ENCODE results near the gene SLC4A7.
"Not testable (repeated sequence)": the region's sequence is repeated elsewhere in the genome, so short reads cannot be mapped to it uniquely, and the experiment has no call there.

SLC4A7 gene

DNA sequence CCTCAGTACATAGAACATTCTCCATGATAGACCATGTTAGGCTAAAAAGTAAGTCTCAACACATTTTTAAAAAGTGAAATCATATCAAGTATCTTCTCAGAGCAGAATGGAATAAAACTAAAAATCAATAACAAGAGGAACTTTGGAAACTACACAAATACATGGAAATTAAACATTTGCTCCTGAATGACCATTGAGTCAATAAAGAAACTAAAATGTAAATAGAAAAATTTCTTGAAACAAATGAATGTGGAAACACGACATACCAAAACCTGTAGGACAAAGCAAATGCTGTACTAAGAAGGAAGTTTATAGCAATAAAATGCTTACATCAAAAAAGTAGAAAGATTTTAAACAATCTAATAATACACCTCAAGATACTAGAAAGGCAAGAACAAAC is 148.6 kb downstream of the SLC4A7 start:
- H3K4me3 Mint-ChIP-seq = no peak overlapping the region

DNA sequence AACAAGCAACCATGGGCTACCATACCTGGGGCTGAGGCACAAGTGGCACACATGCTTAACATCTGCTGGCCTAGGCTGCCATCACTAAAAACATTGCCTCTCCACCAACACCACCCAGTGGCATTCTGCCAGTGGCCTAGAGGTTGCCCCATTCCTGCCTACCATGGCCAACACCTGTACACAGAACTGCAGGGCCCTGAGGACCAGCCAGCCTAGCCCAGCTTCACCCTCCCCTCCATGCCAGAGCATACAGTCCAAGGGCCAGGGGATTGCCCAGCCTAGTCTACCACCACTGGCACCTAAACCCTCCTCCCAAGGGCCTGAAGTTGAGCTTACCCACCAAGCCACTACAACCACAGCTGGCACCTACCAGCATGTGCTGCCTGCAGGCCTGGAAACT is 150.3 kb downstream of the SLC4A7 start:
- Mint-ChIP-seq H3K27me3 (peaks cover 5 to 10% of the 10 kb centered on the region in 2 donors), H3K9me3 (no peaks in the 10 kb centered on the region), H3K4me3 (no peak overlapping the region), H3K36me3 (ENCODE audit: insufficient read depth) (no peaks in the 10 kb centered on the region), H3K4me1 (ENCODE audit: low read depth in 2 of 2) (no peaks in the 10 kb centered on the region), H3K27ac (no peak overlapping the region)
- ATAC-seq (replicated peaks) = no peak
- no peak for DNase-seq

More for the DNA sequence above, 148.6 kb downstream of the SLC4A7 start:
- H3K9me3 Mint-ChIP-seq = no peaks in the 10 kb centered on the region
- ATAC-seq (replicated peaks) = no peak
- no peak overlapping the region for H3K27ac Mint-ChIP-seq
- no peak for DNase-seq
- H3K27me3 Mint-ChIP-seq = peaks cover 5 to 10% of the 10 kb centered on the region in 2 donors
- no peaks in the 10 kb centered on the region for H3K4me1 Mint-ChIP-seq (ENCODE audit: low read depth in 2 of 2)
- H3K36me3 Mint-ChIP-seq (ENCODE audit: insufficient read depth) = no peaks in the 10 kb centered on the region

GRCh38 chr3:27328982-27329762 is 155.0 kb downstream of the SLC4A7 start:
- ATAC-seq (replicated peaks); H3K36me3 Mint-ChIP-seq (ENCODE audit: insufficient read depth); H3K4me1 Mint-ChIP-seq (ENCODE audit: low read depth in 2 of 2); H3K27me3 Mint-ChIP-seq; H3K4me3 Mint-ChIP-seq; H3K27ac Mint-ChIP-seq; DNase-seq; H3K9me3 Mint-ChIP-seq: not testable (repeated sequence)

GRCh38 chr3:27326629-27327545 is 157.3 kb downstream of the SLC4A7 start:
- ATAC-seq (replicated peaks) (no peak), DNase-seq (no peak)
- H3K27me3 Mint-ChIP-seq = no peaks in the 10 kb centered on the region
- no peaks in the 10 kb centered on the region for H3K36me3 Mint-ChIP-seq (ENCODE audit: insufficient read depth)
- H3K9me3 Mint-ChIP-seq = no peaks in the 10 kb centered on the region
- no peak overlapping the region for H3K27ac Mint-ChIP-seq
- H3K4me3 Mint-ChIP-seq = no peak overlapping the region
- no peaks in the 10 kb centered on the region for H3K4me1 Mint-ChIP-seq (ENCODE audit: low read depth in 2 of 2)

- H3K27ac Mint-ChIP-seq = no peak overlapping the region
- no peak overlapping the region for H3K4me3 Mint-ChIP-seq
- no peak for ATAC-seq (replicated peaks)
- no peak for DNase-seq
- H3K36me3 Mint-ChIP-seq (ENCODE audit: insufficient read depth) = no peaks in the 10 kb centered on the region
- H3K4me1 Mint-ChIP-seq (ENCODE audit: low read depth in 2 of 2) = no peaks in the 10 kb centered on the region
- no peaks in the 10 kb centered on the region for H3K27me3 Mint-ChIP-seq
- H3K9me3 Mint-ChIP-seq = no peaks in the 10 kb centered on the region
These were observed 158.0 kb downstream of the SLC4A7 start for GRCh38 chr3:27326202-27326601.

DNA sequence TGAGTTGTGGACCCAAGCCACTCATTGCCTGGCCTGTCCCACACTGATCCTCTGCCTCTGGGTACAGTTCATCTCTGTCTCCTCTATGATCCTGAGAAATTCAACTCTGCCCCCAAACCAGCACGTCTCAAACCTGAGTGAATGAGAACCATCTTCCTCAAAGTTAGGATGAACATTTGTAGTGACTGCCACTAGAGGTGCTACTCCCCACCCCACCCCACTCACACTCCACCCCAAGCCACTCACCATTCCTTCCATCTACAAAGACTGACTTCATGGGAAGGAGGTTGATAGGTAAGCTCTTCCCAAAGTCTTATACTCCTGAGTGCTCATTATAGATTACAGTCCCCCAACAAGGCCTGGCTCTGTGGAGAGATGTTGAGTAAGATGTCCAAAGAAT is 158.8 kb downstream of the SLC4A7 start:
- Mint-ChIP-seq H3K4me1 (ENCODE audit: low read depth in 2 of 2) (no peaks in the 10 kb centered on the region), H3K27me3 (no peaks in the 10 kb centered on the region), H3K27ac (peak overlapping the region in 1 of 2 donors; percentile 50), H3K4me3 (no peak overlapping the region), H3K36me3 (ENCODE audit: insufficient read depth) (no peaks in the 10 kb centered on the region), H3K9me3 (no peaks in the 10 kb centered on the region)
- ATAC-seq (replicated peaks) (no peak), DNase-seq (no peak)

DNA sequence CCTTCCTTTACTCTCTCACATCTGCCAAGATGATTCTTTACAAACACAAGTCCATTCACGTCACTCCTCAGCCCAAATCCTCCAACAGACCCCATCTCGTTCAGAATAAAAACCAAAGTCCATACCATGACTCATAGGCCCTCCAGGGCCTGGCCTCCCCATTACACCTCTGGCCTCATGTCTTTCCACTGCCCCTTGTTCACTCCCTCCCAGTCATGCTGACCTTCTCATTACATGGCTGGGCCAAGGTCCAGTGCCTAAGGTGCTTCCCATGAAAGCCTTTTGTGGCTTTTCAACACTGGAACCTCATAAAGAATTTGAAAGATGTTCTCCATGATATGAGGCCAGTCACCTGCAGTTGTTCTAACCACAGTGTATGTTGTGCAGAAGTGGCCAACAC is 159.5 kb downstream of the SLC4A7 start:
- Mint-ChIP-seq H3K27ac (no peak overlapping the region), H3K36me3 (ENCODE audit: insufficient read depth) (no peaks in the 10 kb centered on the region), H3K4me3 (no peak overlapping the region), H3K4me1 (ENCODE audit: low read depth in 2 of 2) (no peaks in the 10 kb centered on the region), H3K9me3 (no peaks in the 10 kb centered on the region), H3K27me3 (no peaks in the 10 kb centered on the region)
- ATAC-seq (replicated peaks) (no peak), DNase-seq (no peak)

- H3K27ac Mint-ChIP-seq = no peak overlapping the region
- DNase-seq (no peak), ATAC-seq (replicated peaks) (no peak)
- no peaks in the 10 kb centered on the region for H3K36me3 Mint-ChIP-seq (ENCODE audit: insufficient read depth)
- H3K4me1 Mint-ChIP-seq (ENCODE audit: low read depth in 2 of 2) = no peaks in the 10 kb centered on the region
- H3K27me3 Mint-ChIP-seq = no peaks in the 10 kb centered on the region
- no peak overlapping the region for H3K4me3 Mint-ChIP-seq
- H3K9me3 Mint-ChIP-seq = no peaks in the 10 kb centered on the region
These were observed 161.1 kb downstream of the SLC4A7 start for GRCh38 chr3:27323087-27323570.
